Activated CD4-positive, alpha-beta T cell treated with anti-CD3 and anti-CD28 coated beads, Interleukin-2, amount 50 U/mL, for 24 hours (primary cell): Measurements from ENCODE around the gene PRRT1.
"Not testable (repeated sequence)": the region's sequence is repeated elsewhere in the genome, so short reads cannot be mapped to it uniquely, and the experiment has no call there.

Experiments used
- DNase-seq, 2 donors: peaks; one replicate each; pipeline ENCODE4 v3.0.0-alpha.2; 2020; ENCODE audit warnings: low read depth in 1 of 2, low spot score in 1 of 2

Gene PRRT1

DNA sequence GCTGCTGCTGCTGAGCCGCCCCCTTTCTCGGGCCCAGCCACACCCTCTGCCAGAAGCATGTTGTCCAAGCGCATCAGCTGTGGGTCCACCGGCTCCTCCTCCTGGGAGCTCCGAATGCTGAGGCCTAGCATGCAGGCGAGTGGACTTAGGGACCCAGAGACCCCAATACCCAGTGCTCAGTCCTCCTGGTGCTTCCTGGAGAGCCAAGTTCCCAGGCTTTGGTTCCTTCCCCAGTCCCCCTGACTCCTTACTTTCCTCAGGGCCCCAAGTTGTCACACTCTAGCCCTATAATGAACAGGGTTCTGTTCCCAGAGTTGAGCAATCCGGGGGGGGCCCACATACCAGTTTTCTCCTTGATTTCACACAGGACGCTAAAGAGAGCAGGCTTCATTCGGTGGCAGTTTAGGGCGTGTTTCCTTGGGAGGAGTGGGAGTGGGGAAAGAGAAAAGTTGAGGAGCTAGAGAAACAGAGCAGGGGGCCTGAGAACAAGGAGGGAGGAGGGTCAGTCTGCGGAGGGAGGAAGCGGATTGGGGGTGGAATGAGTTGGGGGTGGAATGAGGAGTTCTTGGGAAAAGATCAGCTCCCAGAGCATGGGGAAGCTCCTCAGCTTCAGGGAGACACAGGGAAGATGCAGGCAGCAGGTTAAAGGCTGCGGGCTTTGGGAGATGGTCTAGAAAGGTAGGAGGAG lies 36.8 kb upstream of the PRRT1 start:
- DNase-seq = no peak

- DNase-seq = not testable (repeated sequence)
These were observed 36.1 kb upstream of the PRRT1 start for GRCh38 chr6:32187725-32188380.

DNA sequence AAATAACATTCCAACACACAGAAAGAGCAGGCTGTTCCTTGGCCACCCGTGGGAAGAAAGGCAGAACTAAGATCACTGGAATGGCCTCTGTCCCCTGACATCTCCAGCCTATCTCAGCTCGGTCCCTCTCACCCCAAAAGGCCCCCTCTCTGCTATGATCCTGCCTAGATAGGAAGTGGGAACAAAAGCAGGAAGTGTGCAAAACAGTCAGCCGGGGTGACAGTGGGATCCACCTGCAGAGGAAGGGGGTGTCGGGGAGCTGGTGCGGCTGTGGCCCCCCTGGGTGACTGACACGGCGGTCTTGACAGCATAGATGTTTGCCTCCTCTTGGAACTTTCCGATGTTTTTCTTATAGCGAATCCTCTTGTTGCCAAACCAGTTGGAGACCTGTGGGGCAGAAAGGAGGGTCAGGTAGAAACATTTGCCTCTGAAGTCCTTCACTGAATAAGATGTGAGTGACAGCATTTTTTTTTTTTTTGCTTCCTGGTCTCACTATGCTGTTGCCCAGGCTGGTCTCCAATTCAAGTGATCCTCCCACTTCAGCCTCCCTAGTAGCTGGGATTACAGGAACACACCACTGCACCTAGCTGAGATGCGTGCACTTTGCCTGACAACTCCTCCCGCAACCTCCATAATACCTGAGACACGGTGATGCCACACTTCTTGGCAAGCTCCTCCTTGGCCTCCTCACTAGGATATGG lies 35.4 kb upstream of the PRRT1 start:
- DNase-seq = no peak

DNA sequence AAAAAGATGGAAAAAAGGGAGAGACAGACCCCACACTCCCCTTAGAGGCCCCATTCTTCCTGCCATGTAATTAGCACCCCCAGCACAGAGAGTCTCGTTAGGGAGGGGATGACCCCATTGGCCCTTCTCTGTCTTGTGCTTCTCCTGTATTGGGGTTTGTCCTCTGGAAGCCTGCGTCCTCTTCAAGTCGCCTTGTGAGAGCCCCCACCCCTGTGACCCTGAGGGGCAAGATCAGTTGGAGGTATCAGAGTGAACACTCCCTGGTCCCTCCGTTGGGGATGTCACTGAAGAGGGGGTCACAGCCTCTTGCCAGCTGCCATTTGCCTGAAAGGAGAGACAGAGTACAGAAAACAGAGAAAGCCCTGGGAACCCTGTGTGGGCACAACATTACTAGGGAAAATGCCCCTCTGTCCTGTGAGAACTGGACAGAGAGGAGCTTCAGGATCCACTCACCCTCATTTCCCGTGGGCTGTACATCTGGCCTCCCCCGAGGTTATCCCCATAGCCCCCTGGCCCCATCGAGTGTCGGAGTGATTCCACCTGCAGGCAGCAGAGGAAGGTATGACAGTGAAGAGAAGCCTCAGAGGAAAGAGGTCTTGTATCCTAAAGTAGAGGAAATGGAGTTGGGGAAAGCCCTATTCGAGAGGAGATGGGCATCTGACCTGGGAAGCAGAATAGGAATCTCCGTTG lies 34.6 kb upstream of the PRRT1 start:
- not testable (repeated sequence) for DNase-seq

DNA sequence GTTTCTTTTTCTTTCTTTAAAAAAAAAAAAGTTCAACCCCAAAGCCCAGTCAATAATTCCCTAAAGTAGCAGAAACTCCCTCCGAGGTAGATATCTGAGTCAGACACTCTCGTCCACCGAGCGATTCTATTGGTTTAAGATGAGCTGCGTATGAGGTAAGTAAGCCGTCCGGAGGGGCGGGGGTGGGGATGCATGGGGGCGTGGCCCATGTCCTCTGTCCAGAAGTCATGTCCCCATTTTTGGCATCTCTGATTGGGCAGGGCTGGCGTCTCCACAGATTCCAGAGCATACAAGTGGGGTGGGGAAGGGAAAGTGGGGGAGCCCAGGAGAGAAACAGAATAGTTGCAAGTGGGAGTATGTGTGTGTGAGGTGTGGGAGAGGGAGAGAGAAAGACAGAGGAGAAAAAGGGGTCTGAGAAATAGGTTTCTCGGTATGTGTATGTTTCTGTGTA lies 34.0 kb upstream of the PRRT1 start:
- DNase-seq = peak in 1 of 2 donors; percentile 48

DNA sequence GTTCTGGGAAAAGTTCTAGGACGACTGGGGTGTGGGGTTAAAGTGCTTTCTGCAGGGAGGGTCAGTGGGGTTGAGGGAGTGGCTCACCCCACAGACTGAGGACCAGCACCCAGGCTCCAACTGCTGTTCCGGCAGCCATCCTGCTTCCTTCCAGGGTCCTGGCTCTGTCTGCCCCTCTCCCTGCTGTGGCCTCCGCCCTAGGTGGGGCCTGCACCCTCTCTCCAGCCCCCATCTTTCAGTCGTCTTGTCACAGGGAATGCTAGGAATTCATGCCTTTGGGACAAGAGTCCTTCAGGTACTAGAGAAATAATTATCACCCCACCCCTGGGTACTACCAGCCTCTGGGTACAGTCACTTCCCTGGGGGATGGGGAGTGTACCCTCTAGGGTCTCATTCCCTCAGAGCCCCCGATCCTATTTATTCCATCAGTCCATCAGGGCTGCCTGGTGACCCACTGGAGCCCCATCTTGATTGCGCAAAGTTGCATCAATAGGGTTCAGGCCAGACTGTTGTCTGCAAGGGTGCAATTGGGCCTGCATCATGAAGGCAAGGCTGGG lies 32.4 kb upstream of the PRRT1 start, which contains the start of gene AGER:
Gene AGER, minus strand, starts transcription at position 170 of the 557 bp plus-strand sequence. Its CDS starts 31 bp downstream, at position 139.
- DNase-seq = no peak

- DNase-seq = no peak
These were observed 31.8 kb upstream of the PRRT1 start for GRCh38 chr6:32183483-32184083.

DNA sequence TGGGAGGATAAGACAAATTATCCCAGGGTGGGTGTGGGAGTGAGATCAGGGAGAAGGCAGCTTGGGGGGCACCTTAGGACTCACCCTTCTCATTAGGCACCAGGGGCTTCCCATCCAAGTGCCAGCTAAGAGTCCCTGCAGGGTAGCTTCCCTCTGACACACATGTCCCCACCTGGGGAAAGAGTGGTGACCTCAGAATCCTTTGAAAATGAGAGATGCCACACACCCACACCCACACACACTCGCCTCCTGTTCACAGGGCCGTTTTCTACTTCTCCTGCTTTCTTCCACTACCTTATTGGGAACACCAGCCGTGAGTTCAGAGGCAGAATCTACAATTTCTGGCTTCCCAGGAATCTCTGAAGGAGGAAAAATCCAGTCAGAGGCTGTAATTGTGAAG lies 31.3 kb upstream of the PRRT1 start:
- DNase-seq = no peak

DNA sequence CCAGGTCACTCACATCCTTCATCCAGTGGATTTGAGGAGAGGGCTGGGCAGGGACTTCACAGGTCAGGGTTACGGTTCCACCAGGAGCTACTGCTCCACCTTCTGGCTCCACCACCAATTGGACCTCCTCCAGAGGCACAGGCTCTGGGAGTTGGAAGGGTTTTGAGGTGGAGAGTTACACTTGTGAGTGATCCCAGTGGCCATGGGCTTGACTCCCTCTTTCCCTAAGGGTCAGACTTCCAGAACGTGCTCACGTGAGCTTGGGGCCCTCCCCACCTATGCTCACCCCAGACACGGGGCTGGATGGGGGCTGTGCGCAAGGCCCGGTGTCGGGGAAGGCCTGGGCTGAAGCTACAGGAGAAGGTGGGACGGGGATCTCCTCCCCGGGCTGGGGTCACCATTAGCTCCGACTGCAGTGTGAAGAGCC lies 30.8 kb upstream of the PRRT1 start:
- DNase-seq = no peak

- DNase-seq = no peak
These were observed 30.3 kb upstream of the PRRT1 start for GRCh38 chr6:32181915-32182529.

DNA sequence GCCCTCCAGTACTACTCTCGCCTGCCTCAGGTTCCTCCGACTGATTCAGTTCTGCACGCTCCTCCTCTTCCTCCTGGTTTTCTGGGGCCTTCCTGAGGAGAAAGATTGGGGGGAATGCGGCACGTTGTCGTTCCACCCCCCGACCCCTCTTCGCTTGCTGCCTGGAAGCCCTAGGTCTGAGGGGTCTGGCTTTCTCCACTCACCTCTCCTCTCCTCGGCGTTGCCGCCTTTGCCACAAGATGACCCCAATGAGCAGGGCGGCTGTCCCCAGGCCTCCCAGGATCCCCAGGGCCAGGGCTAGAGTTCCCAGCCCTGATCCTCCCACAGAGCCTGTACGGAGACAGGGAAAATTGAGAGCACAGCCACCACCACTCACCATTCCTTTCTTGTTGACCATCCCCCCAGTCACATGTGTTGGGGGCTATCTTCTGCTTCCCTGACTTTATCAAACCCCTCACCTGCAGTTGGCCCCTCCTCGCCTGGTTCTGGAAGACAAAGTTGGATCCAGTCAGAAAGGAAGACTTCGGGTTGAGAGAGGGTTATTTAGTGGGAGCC lies 29.5 kb upstream of the PRRT1 start:
- DNase-seq = no peak

DNA sequence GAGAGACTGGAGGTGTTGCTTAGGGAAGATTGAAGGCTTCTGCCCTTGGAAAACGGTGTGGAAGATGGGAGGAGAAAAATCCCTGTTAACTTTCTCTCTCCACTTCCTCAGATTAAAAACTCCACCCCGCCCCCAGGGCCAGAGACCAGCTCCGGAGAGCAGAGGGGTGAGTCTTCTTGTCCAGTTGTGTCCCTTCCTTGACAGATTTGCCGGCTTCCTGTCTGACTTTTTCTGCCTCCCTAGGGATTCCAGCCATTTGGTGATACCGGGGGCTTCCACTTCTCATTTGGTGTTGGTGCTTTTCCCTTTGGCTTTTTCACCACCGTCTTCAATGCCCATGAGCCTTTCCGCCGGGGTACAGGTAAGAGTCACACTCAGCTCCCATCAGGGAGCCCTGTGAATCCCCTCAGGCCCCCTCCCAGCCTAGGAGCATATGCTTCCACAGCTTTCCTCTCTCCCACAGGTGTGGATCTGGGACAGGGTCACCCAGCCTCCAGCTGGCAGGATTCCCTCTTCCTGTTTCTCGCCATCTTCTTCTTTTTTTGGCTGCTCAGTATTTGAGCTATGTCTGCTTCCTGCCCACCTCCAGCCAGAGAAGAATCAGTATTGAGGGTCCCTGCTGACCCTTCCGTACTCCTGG lies 28.1 kb upstream of the PRRT1 start:
- no peak for DNase-seq

- no peak for DNase-seq
These were observed 27.1 kb upstream of the PRRT1 start for GRCh38 chr6:32178547-32179440.

DNA sequence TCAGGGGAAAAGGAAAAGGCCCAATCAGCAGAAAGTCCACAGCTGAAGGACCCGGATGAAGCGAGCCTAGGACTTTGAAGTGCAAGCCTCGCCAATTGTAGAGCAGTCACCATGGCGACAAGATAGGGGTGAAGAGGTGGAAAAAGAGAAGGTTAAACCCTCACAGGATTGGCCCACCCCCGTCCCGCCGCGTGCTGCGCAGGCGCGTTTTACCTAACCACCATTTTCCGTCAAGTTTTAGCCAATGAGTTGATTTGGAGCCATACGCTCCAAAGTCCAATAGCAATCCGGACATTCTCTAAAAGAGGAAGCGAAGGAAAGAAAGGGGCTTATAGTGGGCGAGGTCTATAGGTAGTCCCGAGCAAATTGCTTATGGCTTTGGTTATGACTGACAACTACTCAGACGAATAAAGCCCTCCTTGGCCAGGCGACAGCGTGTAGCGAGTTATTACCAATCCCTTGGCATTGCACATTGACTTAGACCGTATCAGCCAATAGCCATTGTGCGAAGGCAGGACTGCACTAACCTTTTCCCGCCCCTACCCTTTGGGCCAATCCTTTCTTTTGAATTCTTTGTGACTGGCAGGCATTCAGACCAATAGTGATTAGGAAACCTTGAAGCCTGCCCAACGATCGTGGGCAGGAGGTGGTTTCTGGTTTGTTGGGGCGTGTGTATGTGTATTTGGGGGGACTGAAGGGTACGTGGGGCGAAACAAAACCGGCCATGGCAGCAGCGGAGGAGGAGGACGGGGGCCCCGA lies 26.2 kb upstream of the PRRT1 start, which contains the start of gene RNF5:
Gene RNF5, plus strand, starts transcription at position 618 of the 759 bp plus-strand sequence. Its CDS starts 107 bp downstream, at position 725.
- DNase-seq = peak; percentile 67 to 95

- peak in 1 of 2 donors; percentile 34 for DNase-seq
These were observed 25.5 kb upstream of the PRRT1 start for GRCh38 chr6:32177183-32177787.

GRCh38 chr6:32176476-32177182 lies 24.9 kb upstream of the PRRT1 start:
- DNase-seq = no peak
